ENCODE measurements around the gene TH.

DNA sequence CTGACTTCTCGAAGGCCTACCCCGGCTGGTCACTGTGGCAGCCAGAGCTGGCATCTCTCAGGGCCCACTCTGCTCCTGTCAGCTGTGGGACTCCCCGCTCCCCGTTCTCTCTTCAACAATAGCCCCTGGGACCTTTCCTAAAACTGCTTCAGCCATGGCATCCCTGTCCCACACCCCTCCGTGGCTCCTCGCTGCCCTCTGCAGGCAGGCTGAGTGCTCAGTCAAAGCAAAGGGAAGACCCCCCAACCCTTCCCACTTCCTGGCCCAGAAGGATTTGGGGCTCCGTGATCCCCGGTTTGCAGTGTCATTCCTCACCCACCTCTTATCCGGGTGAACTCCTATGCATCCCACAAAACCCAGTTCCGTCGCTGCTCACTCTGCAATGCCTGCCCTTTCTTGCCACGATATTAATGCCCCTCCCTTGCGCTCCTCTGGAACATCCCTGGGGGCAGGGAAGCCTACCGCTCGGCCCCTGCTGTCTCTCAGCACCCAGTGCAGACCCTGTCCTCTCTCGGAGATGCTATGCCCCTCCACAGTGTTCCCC, 1.6 kb upstream of the TH start:
- no peak for TF ChIP-seq POLR2A (IDR thresholded peaks at IDR 0.05)
- TF ChIP-seq, protein P1, sequence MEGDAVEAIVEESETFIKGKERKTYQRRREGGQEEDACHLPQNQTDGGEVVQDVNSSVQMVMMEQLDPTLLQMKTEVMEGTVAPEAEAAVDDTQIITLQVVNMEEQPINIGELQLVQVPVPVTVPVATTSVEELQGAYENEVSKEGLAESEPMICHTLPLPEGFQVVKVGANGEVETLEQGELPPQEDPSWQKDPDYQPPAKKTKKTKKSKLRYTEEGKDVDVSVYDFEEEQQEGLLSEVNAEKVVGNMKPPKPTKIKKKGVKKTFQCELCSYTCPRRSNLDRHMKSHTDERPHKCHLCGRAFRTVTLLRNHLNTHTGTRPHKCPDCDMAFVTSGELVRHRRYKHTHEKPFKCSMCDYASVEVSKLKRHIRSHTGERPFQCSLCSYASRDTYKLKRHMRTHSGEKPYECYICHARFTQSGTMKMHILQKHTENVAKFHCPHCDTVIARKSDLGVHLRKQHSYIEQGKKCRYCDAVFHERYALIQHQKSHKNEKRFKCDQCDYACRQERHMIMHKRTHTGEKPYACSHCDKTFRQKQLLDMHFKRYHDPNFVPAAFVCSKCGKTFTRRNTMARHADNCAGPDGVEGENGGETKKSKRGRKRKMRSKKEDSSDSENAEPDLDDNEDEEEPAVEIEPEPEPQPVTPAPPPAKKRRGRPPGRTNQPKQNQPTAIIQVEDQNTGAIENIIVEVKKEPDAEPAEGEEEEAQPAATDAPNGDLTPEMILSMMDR (IDR thresholded peaks at IDR 0.05) = no peak
- no peak for TF ChIP-seq POLR2AphosphoS5 (IDR thresholded peaks at IDR 0.05)
- TF ChIP-seq EP300 (IDR thresholded peaks at IDR 0.05) = no peak

Data from upper lobe of left lung (tissue), 4 donors.